GM19324 (cell line): ENCODE measurements around the gene NPR1.
"Not testable (repeated sequence)": the region's sequence is repeated elsewhere in the genome, so short reads cannot be mapped to it uniquely, and the experiment has no call there.

Source experiments
- ATAC-seq: cut with Tn5 transposase; IDR thresholded peaks from one replicate; pipeline ENCODE4 v1.9.1; 2021; ENCODE audit warnings: mild to moderate bottlenecking, moderate library complexity; ENCODE audit not compliant: unreplicated experiment, low FRiP score

The NPR1 gene

GRCh38 chr1:153678519-153679336 is at the start of gene NPR1:
Gene NPR1 (plus strand): TSS chr1:153678688. CDS start chr1:153679109, 421 bp downstream.
- ATAC-seq: no peak

- no peak for ATAC-seq
Observed at GRCh38 chr1:153629343-153629665, 49.2 kb upstream of the NPR1 start.

- no peak for ATAC-seq
Observed at GRCh38 chr1:153629971-153630370, 48.5 kb upstream of the NPR1 start.

GRCh38 chr1:153630384-153630783 is 48.1 kb upstream of the NPR1 start:
- ATAC-seq: no peak

GRCh38 chr1:153631047-153632022 is 47.2 kb upstream of the NPR1 start:
- ATAC-seq: no peak

GRCh38 chr1:153633161-153633753 is 45.2 kb upstream of the NPR1 start:
- peak; percentile 2 for ATAC-seq

- ATAC-seq: peak; percentile 89
Observed at GRCh38 chr1:153633754-153634665, 44.5 kb upstream of the NPR1 start, which contains the start of gene CHTOP. Gene CHTOP (plus strand): TSS chr1:153634066. CDS start chr1:153636589, 2,523 bp downstream.

- no peak for ATAC-seq
Observed at GRCh38 chr1:153635872-153636271, 42.6 kb upstream of the NPR1 start.

GRCh38 chr1:153636312-153636711 is 42.2 kb upstream of the NPR1 start:
- no peak for ATAC-seq

GRCh38 chr1:153638261-153638660 is 40.2 kb upstream of the NPR1 start:
- ATAC-seq: no peak

- no peak for ATAC-seq
Observed at GRCh38 chr1:153639280-153639679, 39.2 kb upstream of the NPR1 start.

- ATAC-seq: not testable (repeated sequence)
Observed at GRCh38 chr1:153640213-153640612, 38.3 kb upstream of the NPR1 start.

- ATAC-seq: no peak
Observed at GRCh38 chr1:153640861-153641260, 37.6 kb upstream of the NPR1 start.

GRCh38 chr1:153642161-153642560 is 36.3 kb upstream of the NPR1 start:
- no peak for ATAC-seq

- no peak for ATAC-seq
Observed at GRCh38 chr1:153643100-153643499, 35.4 kb upstream of the NPR1 start.

- ATAC-seq: no peak
Observed at GRCh38 chr1:153643816-153644215, 34.7 kb upstream of the NPR1 start.

GRCh38 chr1:153646672-153647345 is 31.7 kb upstream of the NPR1 start:
- ATAC-seq: no peak

- ATAC-seq: no peak
Observed at GRCh38 chr1:153647346-153647714, 31.2 kb upstream of the NPR1 start.

GRCh38 chr1:153648000-153648643 is 30.4 kb upstream of the NPR1 start:
- no peak for ATAC-seq
